A549 (cell line): ENCODE data around the gene ACTMAP.

ENCODE experiments used
- CTCF ChIP-seq: fragments of >200 bp; sonication (Bioruptor Twin); formaldehyde crosslinking; IDR thresholded peaks from 3 replicates; pipeline ENCODE4 v1.5.1; 2016
- EHF ChIP-seq: fragments of 250-450 bp; sonication (Bioruptor Pico); IDR thresholded peaks from 2 replicates; pipeline ENCODE4 v1.5.0; 2020; ENCODE audit warnings: mild to moderate bottlenecking
- EP300 ChIP-seq, 2 experiments: fragments of >200 bp; sonication (Bioruptor Twin); formaldehyde crosslinking; IDR thresholded peaks; 2 replicates in 1 of 2; 3 replicates in 1 of 2; pipeline ENCODE4 v1.6.1; 2016 to 2017
- ESRRA ChIP-seq: fragments of 150-350 bp; IDR thresholded peaks from 2 replicates; pipeline ENCODE4 v1.6.1; 2014; ENCODE audit warnings: mild to moderate bottlenecking, low read length, borderline replicate concordance

DNA sequence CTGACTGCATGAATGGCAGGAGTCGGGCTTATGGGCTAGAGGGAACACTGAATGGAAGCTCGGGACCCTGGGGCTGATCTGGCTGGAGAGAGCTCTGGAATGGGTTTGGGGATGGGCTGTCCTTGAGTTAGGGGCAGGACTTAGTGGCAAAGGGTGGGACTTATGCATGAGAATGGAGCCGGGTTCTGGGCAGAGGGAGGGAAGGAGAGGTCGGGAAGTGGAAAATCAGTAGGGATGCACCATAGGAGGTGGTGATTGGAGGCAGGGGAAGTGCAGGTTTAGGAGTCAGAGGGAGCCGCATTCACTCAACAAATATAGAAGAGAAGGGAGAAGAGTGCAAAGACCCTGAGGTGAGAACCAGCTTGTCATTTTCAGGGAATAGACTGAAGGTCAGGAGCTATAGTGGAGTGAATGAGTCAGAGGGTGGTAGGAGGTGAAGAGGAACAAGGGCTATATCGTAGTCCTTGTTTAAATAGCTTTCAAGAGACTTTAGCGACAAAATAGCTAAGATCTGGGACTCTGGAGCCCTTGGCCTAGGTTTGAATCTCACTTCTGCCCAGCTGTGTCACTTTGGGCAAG is 28.5 kb upstream of the ACTMAP start:
- TF ChIP-seq CTCF (no peak), ESRRA (no peak), EHF (CRISPR knock-in tag) (no peak), EP300 (IDR thresholded peaks at IDR 0.05) (no peak)
